DMS79 treated with DMSO at 0.1 percent for 48 hours (cell line): ENCODE results near the gene ABCC12.
A peak's percentile ranks its signal among the peaks of the same experiment; 100 is the strongest.

ENCODE experiments used
- DNase-seq: peaks from one replicate; lab custom pipeline; 2025; lab: John Stamatoyannopoulos, UW

Gene ABCC12

DNA sequence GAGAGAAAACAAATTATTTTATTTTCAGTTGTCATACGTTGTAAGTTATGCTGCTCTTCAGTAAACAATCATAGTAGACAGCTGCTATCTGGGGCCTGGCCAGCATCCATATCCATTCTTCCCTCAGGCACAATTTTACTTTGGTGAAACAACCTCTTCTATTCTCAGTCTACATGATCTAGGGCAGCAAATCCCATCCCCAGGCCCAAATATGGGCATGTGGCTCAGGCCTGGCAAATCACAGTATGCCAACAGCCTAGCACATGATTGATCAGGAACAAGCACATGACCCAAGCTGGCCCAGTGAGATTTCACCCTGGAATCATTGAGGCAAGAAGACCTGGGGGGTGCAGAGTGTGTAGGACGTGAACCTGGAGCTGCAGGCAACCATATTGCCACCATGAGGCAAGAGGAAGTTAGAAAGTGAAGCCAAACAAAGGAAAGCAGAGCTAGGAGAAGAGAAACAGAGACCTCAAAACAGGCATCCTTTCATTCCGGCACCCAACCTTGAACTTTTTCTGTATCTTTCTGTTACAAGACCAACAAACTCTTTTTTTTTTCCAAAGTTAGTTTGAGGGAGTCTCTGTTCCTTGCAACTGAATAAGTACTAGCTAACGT lies 10.3 kb upstream of the ABCC12 start:
- no peak for DNase-seq

DNA sequence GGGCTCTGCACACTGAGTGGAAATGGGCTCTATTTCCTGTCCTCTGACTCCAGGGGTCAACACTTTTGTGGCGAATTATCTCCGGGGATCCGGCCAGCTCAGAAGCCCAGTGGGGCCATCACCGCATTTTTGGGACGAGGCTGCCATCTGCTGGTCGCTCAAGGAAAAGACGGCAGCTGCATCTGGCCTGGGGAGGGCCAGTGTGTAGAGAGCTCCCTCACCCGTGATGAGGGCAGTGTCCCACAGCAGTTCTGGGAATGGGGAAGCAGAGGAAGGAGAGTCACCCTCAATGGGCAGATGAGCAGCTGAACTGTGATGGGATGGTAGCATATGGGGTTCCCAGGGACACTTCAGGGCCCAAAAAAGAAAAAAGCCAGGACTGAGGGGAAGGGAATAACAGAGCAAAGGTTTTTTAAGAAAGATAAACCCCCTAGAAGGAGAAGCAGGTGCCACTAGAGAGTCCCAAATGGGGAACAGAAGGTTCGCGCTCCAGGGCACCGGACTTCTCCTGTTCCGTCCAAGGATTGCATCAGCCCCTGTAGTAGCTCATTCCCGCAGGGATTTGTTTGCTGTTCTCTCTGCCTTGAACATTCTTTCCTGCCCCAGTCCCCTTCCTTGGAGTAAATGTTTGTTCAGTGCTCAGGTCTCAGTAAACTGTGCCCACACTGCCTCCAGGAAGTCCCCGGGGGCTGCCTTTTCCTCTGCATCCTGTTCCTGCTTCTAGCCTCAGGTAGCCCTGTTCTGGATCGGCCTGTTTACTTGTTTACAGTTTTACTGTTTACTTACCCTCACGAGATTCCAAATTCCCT lies 9.3 kb upstream of the ABCC12 start:
- DNase-seq: no peak

GRCh38 chr16:48162839-48163410 lies 7.1 kb upstream of the ABCC12 start:
- DNase-seq: no peak

DNA sequence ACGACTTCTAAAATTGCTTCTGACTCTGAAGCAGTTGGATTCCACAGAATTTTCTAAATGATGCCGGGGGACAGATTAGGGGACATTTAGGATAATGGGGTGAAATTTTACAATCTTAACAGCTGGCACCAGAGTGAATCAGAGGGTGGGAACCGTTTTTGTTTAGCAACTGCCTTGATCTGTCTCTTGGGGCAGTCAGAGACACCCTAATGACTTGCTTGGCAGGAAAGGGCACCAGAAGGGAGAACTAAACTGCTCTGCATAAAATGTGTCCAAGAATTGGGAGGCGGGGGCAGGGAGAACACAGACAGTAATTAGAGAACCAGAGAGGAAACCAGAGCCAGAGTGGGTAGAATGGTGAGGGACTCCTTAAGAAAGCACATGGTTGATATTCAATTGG lies 6.1 kb upstream of the ABCC12 start:
- DNase-seq: no peak

DNA sequence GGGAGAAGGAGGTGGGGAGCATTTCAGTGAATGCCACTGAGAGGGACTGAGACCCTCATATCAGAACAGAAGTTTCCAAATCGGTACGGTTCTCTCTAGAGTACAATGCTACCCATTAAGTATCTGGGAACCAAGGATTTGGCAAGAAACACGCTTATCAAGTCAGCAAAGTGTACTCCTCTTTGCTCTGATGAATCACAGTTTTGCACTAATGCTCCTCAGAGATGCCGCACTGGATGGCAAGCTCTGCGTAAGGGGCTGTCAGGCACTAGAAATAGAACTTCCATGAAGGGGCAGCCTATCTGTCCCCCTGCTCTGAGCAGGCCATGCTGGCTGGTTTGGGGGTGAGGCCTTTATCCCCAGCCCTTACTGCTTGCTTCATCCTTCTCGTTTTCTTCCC lies 4.8 kb upstream of the ABCC12 start:
- no peak for DNase-seq

DNA sequence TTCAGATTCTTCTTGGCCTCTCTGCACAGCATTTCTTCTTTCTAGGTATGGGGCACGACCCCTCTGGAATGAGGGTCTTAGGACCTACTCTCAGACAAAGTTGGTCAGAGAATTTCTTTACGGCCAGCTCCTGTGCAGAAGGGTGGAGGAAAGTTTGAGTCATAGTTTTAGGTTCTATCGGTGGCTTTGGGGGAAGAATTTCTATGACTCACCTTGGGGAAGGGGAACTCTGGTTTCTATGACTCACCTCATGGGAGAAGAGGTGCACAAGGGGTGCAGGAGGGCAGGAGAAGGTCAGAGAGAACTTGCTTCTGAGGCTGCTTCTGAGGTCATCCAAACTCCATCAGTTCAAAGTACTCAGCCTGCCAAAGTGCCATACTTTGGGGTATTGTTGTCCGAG lies 2.5 kb upstream of the ABCC12 start:
- no peak for DNase-seq

- no peak for DNase-seq
Measured at GRCh38 chr16:48157794-48158193, 2.0 kb upstream of the ABCC12 start.

DNA sequence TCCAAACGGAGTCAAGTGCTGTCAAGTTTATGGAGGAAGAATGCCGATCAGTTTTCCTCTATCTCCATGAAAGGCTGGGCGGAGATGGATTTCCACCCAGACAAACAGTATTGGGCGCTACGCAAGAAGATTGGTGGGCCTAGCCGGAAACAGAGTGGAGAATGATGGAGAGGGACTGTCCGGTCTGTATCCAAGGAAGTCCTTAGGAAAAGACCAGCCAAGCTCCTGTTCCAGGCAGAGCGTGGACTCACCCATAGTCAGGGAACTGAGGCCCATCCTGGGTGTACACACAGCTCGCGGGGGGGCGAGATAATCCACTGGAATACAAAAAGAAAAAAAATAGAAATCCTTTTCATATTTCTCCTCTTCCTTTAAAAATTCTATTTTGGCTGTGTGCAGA lies 1.5 kb upstream of the ABCC12 start:
- DNase-seq: no peak

- peak; percentile 35 for DNase-seq
Measured at GRCh38 chr16:48156790-48157209, 1.0 kb upstream of the ABCC12 start.

GRCh38 chr16:48153774-48154173 lies 2.0 kb downstream of the ABCC12 start:
- DNase-seq: peak; percentile 32

GRCh38 chr16:48152226-48152625 lies 3.6 kb downstream of the ABCC12 start:
- DNase-seq: no peak

DNA sequence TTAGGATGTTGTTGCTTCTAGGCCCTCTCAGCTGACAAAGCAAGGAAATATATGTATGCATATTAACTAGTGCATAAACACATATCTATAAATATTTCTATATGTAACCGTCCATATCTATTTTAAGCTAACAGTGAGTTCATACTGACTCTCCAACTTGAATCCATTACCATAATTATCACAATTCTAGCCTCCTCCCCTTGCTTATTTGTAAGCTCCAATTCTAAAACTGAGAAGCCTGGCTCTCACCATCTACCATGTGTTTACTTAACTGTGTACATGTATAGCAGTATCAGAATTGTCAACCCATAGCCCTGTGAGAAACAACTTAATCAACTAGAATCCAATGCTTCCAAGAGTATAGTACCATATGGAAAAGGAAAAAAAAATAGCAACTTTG lies 5.1 kb downstream of the ABCC12 start:
- DNase-seq: no peak

- no peak for DNase-seq
Measured at GRCh38 chr16:48146710-48147109, 9.1 kb downstream of the ABCC12 start.

DNA sequence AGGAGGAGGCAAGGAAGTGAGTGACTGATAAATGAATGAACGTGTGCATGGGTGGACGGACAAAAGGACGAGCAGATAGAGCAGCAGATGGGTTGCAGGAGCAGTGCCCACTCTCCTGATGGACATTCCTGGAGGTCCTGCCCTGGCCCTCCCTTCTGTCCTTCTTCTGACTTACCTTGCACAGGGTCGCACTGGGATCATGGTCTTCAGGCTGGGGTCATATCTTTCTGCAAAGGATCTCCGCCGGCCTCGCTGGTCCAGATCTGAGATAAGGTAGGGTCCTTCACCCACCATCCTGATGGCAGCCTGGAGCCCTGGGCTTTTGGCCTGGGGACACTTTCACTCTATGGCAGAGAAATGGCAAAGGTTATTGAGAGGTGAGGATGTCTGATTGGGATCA lies 9.7 kb downstream of the ABCC12 start:
- DNase-seq: no peak

- DNase-seq: no peak
Measured at GRCh38 chr16:48143812-48144368, 11.9 kb downstream of the ABCC12 start.

- DNase-seq: no peak
Measured at GRCh38 chr16:48140821-48141220, 15.0 kb downstream of the ABCC12 start.

DNA sequence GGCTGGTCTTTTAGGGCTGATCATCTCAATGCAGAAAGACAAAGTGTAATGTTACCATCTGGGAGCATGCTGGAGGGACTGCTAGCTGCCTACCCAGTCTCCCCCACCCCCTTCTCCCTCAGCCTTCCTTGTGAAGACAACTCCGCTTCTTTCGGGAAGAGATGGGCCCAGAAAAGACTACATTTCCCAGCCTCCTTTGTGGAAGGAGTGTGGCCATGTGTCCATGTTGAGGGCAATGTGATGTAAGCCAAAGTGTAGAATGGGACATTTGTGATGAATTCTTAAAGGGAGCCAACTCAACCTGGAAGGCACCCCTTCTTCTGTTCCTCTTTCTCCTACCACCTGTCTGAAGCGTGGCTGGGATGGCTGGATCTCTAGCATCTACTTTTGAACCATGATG lies 16.3 kb downstream of the ABCC12 start:
- no peak for DNase-seq

GRCh38 chr16:48138543-48138942 lies 17.2 kb downstream of the ABCC12 start:
- no peak for DNase-seq

DNA sequence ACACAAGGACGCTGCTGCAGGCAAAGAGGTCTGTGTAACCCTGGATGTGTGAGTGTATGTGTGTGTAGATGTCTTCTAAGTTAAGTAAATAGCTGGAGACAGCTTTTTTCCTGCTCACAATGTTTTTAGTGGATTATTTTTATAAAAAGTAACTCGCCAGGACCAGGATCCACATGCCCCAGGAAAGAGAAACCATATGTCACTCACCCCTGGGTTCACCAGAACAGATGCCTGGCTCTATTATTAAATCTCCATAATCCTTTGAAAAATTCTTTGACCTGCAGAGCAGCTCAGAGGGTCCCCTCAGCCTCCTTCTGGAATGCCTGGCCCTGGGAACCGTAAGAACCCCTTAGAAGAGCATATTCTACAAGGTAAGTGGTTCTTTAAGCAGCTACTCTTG lies 18.0 kb downstream of the ABCC12 start:
- no peak for DNase-seq

DNA sequence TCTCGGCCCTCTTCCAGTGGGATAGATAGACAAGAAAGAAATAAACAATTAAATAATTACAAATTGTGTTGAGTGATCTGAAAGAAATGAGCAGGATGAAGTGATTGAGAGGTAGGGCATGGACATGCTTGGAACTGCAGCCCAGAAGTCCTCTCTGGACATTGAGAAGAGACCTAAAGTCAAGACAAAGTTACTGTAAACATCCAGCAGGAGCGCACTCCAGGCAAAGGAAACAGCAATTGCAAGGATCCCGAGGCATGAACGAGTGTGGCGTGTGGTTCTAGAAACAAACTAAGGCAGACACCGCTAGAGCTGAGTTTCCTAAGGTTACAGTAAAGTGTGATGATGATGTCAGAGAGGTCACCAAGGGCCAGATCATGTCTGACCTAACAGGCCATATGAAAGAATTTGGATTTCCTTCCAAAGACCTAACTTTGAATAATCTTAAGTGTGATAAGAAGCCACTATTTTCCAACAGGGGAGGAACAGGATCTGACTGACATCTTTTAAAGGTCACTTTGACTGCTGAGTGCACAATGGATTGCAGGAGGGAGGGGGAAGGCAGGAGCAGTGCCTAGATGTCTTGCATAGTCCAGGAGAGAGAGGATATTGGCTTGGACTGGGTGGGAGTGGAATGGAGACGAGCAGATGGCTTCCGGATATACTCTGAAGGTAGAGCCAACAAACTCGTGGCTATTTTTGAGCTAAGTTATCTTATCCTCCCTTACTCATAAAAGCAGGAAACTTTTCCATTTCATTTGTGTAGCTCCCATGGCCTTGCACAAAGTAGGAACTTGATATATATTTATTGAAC lies 19.0 kb downstream of the ABCC12 start:
- no peak for DNase-seq

DNA sequence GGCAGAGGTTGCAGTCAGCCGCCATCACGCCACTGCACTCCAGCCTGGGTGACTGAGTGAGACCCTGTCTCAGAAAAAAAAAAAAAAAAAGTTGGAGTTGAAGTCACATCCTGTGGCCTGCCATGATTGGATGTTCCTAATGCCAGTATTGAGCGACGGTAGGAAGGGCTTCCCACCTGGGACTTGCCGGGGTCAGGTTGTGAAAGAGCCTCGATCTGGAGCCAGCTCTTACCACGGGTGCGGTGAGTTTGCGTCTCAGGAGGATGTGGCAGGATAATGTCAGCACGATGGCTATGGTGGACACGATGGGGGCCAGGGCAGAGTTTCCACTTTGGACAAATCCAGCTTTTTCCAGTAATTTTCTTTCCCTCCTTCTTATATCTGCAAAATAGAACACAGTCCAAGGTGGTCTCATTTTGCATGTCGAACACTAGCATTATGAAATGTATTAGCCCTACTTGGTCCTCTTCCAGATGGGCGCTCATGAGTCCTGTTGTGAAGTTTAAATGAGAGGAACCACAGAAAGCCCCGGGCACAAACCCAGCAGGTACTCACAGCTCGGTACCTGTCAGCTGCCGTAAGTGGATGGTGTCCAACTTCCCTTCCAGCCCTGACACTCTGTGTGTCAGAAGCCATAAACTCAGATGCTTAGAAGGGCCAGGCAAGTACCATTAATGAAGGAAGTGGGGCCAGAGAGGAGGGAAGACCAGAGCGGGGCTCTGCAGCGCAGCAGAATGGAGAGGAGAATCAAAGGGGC lies 22.2 kb downstream of the ABCC12 start:
- DNase-seq: peak; percentile 29

GRCh38 chr16:48132696-48133095 lies 23.1 kb downstream of the ABCC12 start:
- no peak for DNase-seq
